HFF-Myc (cell line): Measurements from ENCODE around the gene POU5F1.

ENCODE experiments used
- DNase-seq: peaks from one replicate; pipeline ENCODE4 v3.0.0-alpha.2; 2011; ENCODE audit warnings: low read depth; ENCODE audit errors: extremely low read depth
- H3K4me3 ChIP-seq: replicated peaks from 2 replicates; pipeline ENCODE4 v1.5.1; 2011; ENCODE audit warnings: low read depth, mild to moderate bottlenecking, control low read depth, low read length
- CTCF ChIP-seq: IDR thresholded peaks from 2 replicates; pipeline ENCODE4 v1.5.1; 2012; ENCODE audit warnings: mild to moderate bottlenecking, low read depth, low read length, control low read depth; ENCODE audit errors: missing control alignments

The POU5F1 gene

DNA sequence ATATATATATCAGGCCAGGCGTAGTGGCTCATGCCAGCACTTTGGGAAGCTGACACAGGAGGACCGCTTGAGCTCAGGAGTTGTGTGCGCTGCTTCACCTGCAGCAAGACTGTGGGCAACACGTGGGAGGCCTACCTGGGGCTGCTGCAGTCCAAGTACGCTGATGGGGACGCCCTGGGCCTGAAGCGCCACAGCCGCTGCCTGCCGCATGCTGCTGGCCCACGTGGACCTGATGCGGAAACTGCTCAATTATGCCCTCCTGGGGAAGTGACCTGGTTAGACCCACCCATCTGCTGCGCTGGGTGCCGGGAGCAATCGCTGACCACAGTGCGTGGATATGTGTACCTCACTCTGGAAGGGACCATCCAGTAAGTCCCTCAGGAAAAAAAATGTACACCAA lies 29.8 kb downstream of the POU5F1 start:
- no peak for DNase-seq
- TF ChIP-seq CTCF = no peak
- H3K4me3 ChIP-seq = no peak overlapping the region

GRCh38 chr6:31139599-31139998 lies 30.9 kb downstream of the POU5F1 start:
- no peak for DNase-seq
- no peak overlapping the region for H3K4me3 ChIP-seq
- no peak for TF ChIP-seq CTCF

GRCh38 chr6:31138982-31139381 lies 31.5 kb downstream of the POU5F1 start, which contains the start of gene PSORS1C2:
Gene PSORS1C2, minus strand, starts transcription at chr6:31139066. Its CDS starts 40 bp downstream, at chr6:31139026.
- H3K4me3 ChIP-seq = no peak within 1 kb of the TSS
- TF ChIP-seq CTCF = no peak
- DNase-seq = no peak

GRCh38 chr6:31135710-31136109 lies 34.8 kb downstream of the POU5F1 start:
- TF ChIP-seq CTCF = no peak

GRCh38 chr6:31132806-31133205 lies 37.7 kb downstream of the POU5F1 start:
- no peak overlapping the region for H3K4me3 ChIP-seq
- DNase-seq = no peak
- TF ChIP-seq CTCF = no peak

More at GRCh38 chr6:31135710-31136109, 34.8 kb downstream of the POU5F1 start:
- no peak overlapping the region for H3K4me3 ChIP-seq
- DNase-seq = no peak

- no peak overlapping the region for H3K4me3 ChIP-seq
- no peak for TF ChIP-seq CTCF
- no peak for DNase-seq
These were observed 38.9 kb downstream of the POU5F1 start for GRCh38 chr6:31131595-31131994.

GRCh38 chr6:31130751-31131150 lies 39.7 kb downstream of the POU5F1 start:
- H3K4me3 ChIP-seq = no peak overlapping the region
- DNase-seq = no peak
- TF ChIP-seq CTCF = no peak
